GM12892 (cell line): ENCODE results near the gene ANKS1B.
"Not testable (repeated sequence)": the region's sequence is repeated elsewhere in the genome, so short reads cannot be mapped to it uniquely, and the experiment has no call there.

ENCODE experiments used
- POLR2A ChIP-seq: IDR thresholded peaks from 2 replicates; pipeline ENCODE4 v1.6.1; 2011; ENCODE audit warnings: low read depth, low read length, control low read depth
- POLR2AphosphoS5 ChIP-seq: IDR thresholded peaks from 2 replicates; pipeline ENCODE4 v1.6.1; 2011; ENCODE audit warnings: low read depth, low read length, control low read depth

DNA sequence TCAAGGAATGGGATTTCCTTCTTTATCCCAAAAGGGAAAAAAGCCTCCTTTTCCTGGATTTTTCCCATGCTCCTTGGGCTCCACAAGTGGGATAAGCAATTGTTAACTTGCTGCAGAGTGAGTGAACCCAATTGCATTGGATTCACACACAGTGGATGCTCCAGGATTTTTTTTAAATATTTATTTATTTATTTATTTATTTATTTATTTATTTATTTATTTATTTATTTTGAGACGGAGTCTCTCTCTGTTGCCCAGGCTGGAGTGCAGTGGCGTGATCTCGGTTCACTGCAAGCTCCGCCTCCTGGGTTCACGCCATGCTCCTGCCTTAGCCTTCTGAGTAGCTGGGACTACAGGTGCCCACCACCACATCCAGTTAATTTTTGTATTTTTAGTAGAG is 1027.6 kb downstream of the ANKS1B start:
- not testable (repeated sequence) for TF ChIP-seq POLR2A, POLR2AphosphoS5
